Ovary (tissue), 9 donors: ENCODE data around the gene TGM2. TPM values are rescaled to one million over a fixed set of nuclear protein-coding genes. Genes with fewer than 3 reads are reported as not detected.
A peak's percentile ranks its signal among the peaks of the same experiment; 100 is the strongest.

Experiments
- DNase-seq, 5 donors: peaks; one replicate each; pipeline ENCODE4 v3.0.0-alpha.2; 2019 to 2020
- H3K27ac ChIP-seq, 2 donors: fragments of 200-600 bp; one replicate each; pipeline versions ENCODE4 v1.5.1 to v1.8.0; 2019 to 2022
- H3K27me3 ChIP-seq: fragments of 200-600 bp; one replicate; pipeline ENCODE4 v1.8.0; 2022
- H3K36me3 ChIP-seq: fragments of 200-600 bp; sonication (generic); one replicate; pipeline ENCODE4 v1.5.1; 2019
- H3K4me1 ChIP-seq: one replicate; pipeline ENCODE4 v1.8.1; 2013; ENCODE audit warnings: mild to moderate bottlenecking, moderate library complexity; ENCODE audit not compliant: insufficient read depth
- H3K4me3 ChIP-seq: fragments of 200-600 bp; sonication (generic); one replicate; pipeline ENCODE4 v1.5.1; 2017
- H3K9me3 ChIP-seq, 2 donors: fragments of 200-600 bp in 1 of 2; sonication (generic) in 1 of 2; one replicate each; pipeline versions ENCODE4 v1.5.1 to v1.8.1; 2013 to 2019; ENCODE audit warnings: mild to moderate bottlenecking in 1 of 2, moderate library complexity in 1 of 2
- EP300 ChIP-seq: sonication (generic); formaldehyde crosslinking; IDR thresholded peaks from one replicate; pipeline ENCODE4 v1.6.1; 2017; ENCODE audit warnings: antibody characterized with exemption
- POLR2A ChIP-seq: fragments of 450-650 bp; IDR thresholded peaks from one replicate; pipeline ENCODE4 v1.6.1; 2017; ENCODE audit warnings: antibody characterized with exemption, mild to moderate bottlenecking, moderate library complexity
- WGBS, 3 donors: extraction: QIAGEN DNeasy Blood & Tissue Kit in 1 of 3; methylation state at CpG; one replicate each; pipeline versions ENCODE4 v1.1.5 to v1.1.7; 2013 to 2017; 5-methylcytosine and 5-hydroxymethylcytosine counted together
- intact Hi-C, 4 donors: fragments of 100-400 bp; cut with DNase I; formaldehyde crosslinking; loops; one replicate each; pipeline versions ENCODE4 v1.11.0 to v1.15.1; 2022 to 2023
- polyA plus RNA-seq, 2 donors: library from polyadenylated mRNA; stranded (reverse); fragments of 200-250 nt in 1 of 2; fragments of 350-450 nt in 1 of 2; fragmentation: Illumina TruSeq in 1 of 2; extraction: RNeasy Lipid Tissue Mini Kit (QIAGEN cat#74804) in 1 of 2; gene quantifications; one replicate each; pipeline ENCODE4 v1.2.3, GENCODE V29; 2013 to 2014
- total RNA-seq, 7 donors: library from RNA; depleted of rRNA in 2 of 7; stranded (reverse); fragments of >200 nt in 2 of 7; fragmentation: NEBNext Ultra II Directional in 3 of 7; extraction: Animal tissue kit (Norgen Biotek cat#: 25700) in 3 of 7; gene quantifications; one replicate each; pipeline versions ENCODE4 v1.1.0 to v1.2.4, GENCODE V29; 2016 to 2023
- TF ChIP-seq, protein P1 (sequence below), 3 donors: fragments of 450-650 bp in 2 of 3; fragments of 200-600 bp in 1 of 3; IDR thresholded peaks; one replicate each; pipeline versions ENCODE4 v1.5.1 to v1.8.0; 2016 to 2022; ENCODE audit warnings: antibody characterized with exemption in 3 of 3, mild to moderate bottlenecking in 1 of 3
- donor health status: DM: no; HTN: no; CAD: no; lungs with moderate emphysema.
- donor health status: DM: no; HTN: no; CAD: no.
- donor health status: Bipolar disorder and iron deficiency.
- donor health status: DM: yes; HTN: yes; CAD: no.
- donor health status: DM: no; HTN: no; CAD: no.
- donor health status: DM: yes; HTN: yes; CAD: no.

The TGM2 gene
- total and polyA plus RNA-seq, 9 donors, result 15.0 to 320 (median 52.8) TPM

DNA sequence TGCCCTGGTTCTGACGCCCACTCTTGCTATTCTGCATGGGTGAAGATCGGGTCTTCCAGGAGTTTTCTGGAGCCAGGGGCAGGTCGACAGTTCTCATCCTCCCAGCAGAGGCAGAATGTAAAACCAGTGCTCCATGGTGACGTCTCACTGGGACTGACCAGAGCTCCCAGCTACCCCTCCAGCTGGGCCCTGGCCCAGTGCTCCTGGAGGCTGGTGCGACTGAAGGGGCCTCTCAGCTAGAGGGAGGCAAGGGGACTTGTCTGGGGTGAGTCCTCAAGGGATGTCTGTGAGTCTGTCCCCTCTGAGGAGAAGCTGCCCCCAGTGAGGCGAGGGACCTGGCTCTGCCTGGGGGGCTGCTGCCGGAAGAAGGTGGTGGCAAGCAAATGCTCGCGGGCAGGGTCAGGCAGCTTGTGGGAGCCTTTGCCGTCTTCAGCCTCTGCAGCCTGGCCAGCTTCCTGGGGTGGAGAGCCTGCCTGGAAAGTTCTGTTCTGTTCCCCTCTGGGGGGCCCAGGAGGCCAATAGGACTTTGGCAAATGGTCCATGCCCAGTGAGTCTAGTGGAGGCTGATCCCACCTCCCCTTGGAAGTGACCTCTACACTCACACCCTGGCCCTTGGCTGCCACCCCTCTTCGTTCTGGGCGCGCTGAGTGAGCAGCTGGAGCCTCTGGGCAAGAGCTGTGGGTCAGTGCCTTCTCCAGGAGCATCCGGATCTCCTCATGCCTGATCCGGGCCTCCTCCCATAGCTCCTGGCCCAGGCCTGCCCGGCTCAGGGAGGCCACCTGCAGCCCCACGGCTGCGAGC, 47.9 kb upstream of the TGM2 start:
- no peak for TF ChIP-seq EP300
- no peak for TF ChIP-seq POLR2A
- TF ChIP-seq, protein P1, sequence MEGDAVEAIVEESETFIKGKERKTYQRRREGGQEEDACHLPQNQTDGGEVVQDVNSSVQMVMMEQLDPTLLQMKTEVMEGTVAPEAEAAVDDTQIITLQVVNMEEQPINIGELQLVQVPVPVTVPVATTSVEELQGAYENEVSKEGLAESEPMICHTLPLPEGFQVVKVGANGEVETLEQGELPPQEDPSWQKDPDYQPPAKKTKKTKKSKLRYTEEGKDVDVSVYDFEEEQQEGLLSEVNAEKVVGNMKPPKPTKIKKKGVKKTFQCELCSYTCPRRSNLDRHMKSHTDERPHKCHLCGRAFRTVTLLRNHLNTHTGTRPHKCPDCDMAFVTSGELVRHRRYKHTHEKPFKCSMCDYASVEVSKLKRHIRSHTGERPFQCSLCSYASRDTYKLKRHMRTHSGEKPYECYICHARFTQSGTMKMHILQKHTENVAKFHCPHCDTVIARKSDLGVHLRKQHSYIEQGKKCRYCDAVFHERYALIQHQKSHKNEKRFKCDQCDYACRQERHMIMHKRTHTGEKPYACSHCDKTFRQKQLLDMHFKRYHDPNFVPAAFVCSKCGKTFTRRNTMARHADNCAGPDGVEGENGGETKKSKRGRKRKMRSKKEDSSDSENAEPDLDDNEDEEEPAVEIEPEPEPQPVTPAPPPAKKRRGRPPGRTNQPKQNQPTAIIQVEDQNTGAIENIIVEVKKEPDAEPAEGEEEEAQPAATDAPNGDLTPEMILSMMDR (IDR thresholded peaks at IDR 0.05), result no peak
- intact Hi-C loops, result loop anchor here in 1 of 4 donors (5.0 kb wide), 1 partner anchor 46 kb away; the partner anchor contains the start of gene TGM2
- 62 to 64% (median 62%) methylated on average over 17 to 18 of the region's 18 CpGs for WGBS, 3 donors
- Histone ChIP-seq H3K27ac (peak overlapping the region in 1 of 2 donors; percentile 12), H3K4me3 (no peak overlapping the region), H3K27me3 (no peaks in the 10 kb centered on the region), H3K4me1 (peaks cover 2% of the 10 kb centered on the region), H3K36me3 (no peaks in the 10 kb centered on the region), H3K9me3 (no peaks in the 10 kb centered on the region)
- no peak for DNase-seq

GRCh38 chr20:38211200-38212097, 46.4 kb upstream of the TGM2 start:
- 70 to 77% (median 70%) methylated on average over 9 of the region's 9 CpGs for WGBS, 3 donors
- H3K27ac ChIP-seq, result no peak overlapping the region
- intact Hi-C loops, result loop anchor here in 1 of 4 donors (5.0 kb wide), 1 partner anchor 44 kb away; the partner anchor contains the start of gene TGM2

DNA sequence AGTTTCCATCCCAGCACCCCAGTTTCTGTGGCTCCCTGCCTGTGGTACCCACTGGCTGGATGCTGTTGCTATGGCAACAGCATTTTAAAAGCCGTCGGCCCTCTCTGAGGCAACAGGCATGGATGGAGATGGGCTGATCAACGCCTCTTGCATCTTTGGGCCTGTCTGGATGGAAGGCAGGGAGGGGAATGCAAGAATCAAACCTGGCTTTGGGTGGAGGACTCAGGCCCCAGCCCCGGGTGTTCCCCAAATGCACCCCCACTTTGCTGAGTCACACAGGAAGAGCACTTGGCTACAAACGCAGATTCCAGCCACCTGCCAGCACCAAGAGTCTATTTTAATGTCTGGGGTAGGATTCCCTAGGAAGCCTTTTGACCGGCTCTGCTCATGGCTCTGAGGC, 45.7 kb upstream of the TGM2 start:
- Histone ChIP-seq H3K27me3 (no peaks in the 10 kb centered on the region), H3K36me3 (no peaks in the 10 kb centered on the region), H3K4me3 (no peak overlapping the region), H3K9me3 (no peaks in the 10 kb centered on the region), H3K27ac (no peak overlapping the region), H3K4me1 (no peaks in the 10 kb centered on the region)
- TF ChIP-seq, protein P1 (IDR thresholded peaks at IDR 0.05), result no peak
- no peak for TF ChIP-seq EP300
- no peak for TF ChIP-seq POLR2A
- DNase-seq, result peak in 1 of 5 donors; percentile 28
- WGBS, 3 donors, result 46 to 51% (median 51%) methylated on average over 6 of the region's 6 CpGs
- intact Hi-C loops, result loop anchor here in 1 of 4 donors (5.0 kb wide), 1 partner anchor 43 kb away; the partner anchor contains the start of gene TGM2

More at GRCh38 chr20:38211200-38212097, 46.4 kb upstream of the TGM2 start:
- no peak overlapping the region for H3K4me3 ChIP-seq
- no peak for TF ChIP-seq EP300
- TF ChIP-seq POLR2A, result no peak
- peak in 1 of 5 donors; percentile 19 for DNase-seq
- no peaks in the 10 kb centered on the region for H3K36me3 ChIP-seq
- H3K9me3 ChIP-seq, result no peaks in the 10 kb centered on the region
- H3K27me3 ChIP-seq, result no peaks in the 10 kb centered on the region
- no peaks in the 10 kb centered on the region for H3K4me1 ChIP-seq

- 71 to 89% (median 79%) methylated on average over 3 of the region's 3 CpGs for WGBS, 3 donors
- Histone ChIP-seq H3K27me3 (no peaks in the 10 kb centered on the region), H3K27ac (no peak overlapping the region), H3K4me3 (no peak overlapping the region), H3K36me3 (no peaks in the 10 kb centered on the region), H3K9me3 (no peaks in the 10 kb centered on the region), H3K4me1 (no peaks in the 10 kb centered on the region)
- peak in 1 of 5 donors; percentile 1 for DNase-seq
- intact Hi-C loops, result loop anchor here in 1 of 4 donors (5.0 kb wide), 1 partner anchor 43 kb away; the partner anchor contains the start of gene TGM2
- TF ChIP-seq, protein P1 (IDR thresholded peaks at IDR 0.05), result no peak
- TF ChIP-seq EP300 (no peak), POLR2A (no peak)
These were observed 44.8 kb upstream of the TGM2 start for GRCh38 chr20:38209736-38210405.
